Measurements from ENCODE around the gene SCP2.

The SCP2 gene

DNA sequence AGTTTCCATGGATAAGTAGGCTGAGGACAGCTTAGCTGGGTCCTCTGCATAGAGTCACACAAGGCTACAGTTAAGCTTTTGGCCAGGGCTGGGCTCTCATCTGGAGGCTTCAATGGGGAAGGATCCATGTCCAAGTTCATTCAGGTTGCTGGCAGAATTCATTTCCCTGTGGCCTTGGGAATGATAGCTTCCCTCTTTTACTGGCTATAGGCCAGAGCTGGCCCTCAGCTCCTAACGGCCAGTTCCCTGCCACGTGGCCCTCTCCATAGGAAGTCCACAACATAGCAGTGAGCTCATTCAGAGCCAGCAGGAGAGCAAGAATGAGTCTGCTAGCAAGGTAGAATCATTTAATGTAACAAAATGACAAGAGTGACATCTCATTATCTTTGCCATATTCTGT is 119.9 kb downstream of the SCP2 start:
- DNase-seq, result no peak

DNA sequence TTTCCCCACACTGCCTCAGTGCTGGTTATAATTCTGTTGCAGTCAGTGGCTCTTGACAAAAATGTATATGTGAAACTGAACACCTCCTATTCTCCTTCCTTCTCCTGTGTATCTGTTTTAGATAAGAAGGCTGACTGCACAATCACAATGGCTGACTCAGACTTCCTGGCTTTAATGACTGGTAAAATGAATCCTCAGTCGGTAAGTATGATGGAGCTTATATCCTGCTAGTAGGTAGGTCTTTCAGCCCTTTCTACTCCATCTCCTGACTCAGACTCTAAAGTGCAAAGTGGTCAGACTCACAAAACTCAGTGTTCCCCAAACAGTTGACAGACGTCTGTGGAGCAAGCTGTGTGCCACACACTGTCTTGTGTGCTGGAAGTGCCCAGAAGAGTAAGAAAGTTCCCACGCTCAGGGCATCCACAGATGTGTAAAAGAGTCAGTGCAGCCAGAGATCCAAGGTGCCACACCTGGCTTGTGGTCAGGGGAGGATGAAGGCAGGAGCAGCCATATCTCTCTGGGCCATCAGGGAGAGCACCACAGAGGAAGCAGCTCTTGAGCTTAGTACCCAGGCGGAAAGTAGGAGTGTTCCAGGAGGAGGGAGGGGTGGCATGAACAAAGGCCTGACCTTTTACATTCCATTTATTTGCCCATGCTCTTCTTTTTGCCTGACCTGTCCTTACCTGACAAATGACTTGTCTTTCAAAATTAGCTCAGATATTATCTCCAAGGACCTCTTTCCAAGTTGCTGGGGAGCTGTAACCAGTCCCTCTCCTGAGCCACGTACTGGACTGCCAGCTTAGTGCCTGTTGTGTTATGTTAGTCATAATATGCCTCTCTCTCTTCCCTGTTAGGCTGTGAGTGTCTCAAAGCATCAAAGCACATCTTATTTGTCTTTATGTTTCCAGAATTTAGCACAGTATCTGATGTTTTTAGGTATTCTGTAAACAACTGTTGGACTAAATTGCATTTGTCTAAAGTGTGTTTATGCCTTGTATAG is 121.0 kb downstream of the SCP2 start:
- no peak for DNase-seq

GRCh38 chr1:53048960-53049573 is 122.0 kb downstream of the SCP2 start:
- no peak for DNase-seq

- DNase-seq, result no peak
These were observed 122.5 kb downstream of the SCP2 start for GRCh38 chr1:53049574-53049967.

DNA sequence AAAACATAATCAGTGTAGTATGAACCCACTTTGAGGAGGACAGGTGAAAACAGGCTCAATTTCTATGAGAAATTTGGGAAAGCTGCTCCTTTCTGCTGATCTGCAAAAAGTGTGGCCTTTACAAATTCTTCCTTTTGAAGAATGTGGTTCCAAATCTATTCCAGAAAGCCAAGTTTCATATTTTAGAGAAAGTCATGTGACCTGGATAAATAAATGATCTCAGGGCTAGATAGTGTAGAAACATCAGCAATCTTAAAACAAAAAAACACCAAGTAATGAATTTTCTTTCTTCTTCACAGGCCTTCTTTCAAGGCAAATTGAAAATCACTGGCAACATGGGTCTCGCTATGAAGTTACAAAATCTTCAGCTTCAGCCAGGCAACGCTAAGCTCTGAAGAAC is 123.2 kb downstream of the SCP2 start:
- no peak for DNase-seq

GRCh38 chr1:53051676-53052075 is 124.6 kb downstream of the SCP2 start:
- DNase-seq, result no peak

DNA sequence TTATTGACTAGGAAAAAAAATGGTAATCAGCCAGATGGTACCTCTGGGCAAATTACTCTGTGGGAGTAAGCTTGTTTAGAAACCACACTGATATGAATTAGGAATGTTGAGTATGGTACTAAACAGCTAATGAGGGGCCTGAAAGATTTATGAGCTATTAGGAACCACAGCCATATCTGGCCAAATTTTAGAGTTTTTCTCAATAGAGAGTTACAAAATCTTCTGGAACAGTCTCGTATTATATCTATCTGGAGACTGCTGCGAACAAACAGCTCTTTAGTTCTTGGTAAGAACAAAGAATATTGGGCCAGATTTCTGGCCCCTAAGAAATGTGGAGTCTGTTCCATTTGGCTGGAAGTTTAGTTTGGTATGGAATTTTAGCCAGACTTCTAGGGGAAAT is 130.1 kb downstream of the SCP2 start:
- no peak for DNase-seq

DNA sequence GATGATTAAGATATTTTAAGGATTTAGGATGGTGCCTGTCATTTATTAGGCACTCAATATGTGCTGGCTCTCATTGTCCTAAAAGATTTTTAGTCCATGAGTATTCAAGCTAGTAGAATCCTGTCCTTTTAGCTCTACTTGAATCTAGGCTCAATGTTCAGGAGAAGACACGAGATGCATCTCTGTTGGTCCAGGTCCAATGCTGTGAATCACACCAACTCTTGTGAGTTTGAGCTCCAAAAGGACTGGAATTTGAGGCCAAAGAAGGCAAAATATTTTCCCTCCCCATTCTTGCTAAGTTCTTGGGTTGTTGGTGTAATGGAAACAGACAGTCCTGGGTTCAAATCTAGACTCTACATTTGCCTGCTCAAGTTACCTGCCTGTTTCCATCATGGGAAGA is 133.5 kb downstream of the SCP2 start:
- no peak for DNase-seq

DNA sequence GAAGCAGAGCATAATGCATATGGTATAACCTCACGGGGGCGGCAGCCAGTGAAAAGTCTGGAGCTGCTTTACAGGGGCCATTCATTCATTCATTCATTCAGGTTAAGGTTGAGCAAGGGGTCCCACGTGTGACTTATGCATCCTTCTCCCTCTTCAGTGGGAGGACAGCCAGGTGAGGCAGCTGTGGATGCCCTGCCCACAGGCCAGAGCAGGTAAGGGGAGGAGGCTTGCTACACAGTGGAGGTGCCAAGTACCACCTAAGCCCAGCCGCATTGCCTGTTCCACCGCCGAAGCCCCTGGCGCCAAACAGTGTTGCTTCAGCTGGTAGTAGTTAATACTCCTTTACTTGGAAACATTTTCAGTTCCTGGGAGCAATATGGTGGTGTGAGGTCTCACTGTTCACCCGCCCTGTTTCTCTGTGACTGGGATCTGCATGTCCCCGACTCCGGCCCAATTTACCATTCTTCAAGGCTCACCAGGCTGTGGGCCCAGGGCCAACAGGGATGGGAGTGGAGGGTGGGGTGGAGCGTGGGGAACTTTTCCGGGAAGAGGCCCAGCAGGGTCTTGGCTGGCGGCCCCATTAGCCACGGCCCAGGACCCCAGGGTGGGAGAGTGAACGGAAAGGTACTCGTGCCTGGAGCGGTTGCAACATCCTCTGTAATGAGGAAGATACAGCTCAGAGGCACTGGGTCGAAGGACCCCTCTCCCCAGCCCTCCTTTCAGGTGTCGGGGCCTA is 134.2 kb downstream of the SCP2 start:
- no peak for DNase-seq

GRCh38 chr1:53061859-53062707 is 135.0 kb downstream of the SCP2 start, which contains the start of gene PODN:
TSS of gene PODN (plus strand) at chr1:53062213. CDS start at chr1:53069856, 7,643 bp downstream.
- no peak for DNase-seq

DNA sequence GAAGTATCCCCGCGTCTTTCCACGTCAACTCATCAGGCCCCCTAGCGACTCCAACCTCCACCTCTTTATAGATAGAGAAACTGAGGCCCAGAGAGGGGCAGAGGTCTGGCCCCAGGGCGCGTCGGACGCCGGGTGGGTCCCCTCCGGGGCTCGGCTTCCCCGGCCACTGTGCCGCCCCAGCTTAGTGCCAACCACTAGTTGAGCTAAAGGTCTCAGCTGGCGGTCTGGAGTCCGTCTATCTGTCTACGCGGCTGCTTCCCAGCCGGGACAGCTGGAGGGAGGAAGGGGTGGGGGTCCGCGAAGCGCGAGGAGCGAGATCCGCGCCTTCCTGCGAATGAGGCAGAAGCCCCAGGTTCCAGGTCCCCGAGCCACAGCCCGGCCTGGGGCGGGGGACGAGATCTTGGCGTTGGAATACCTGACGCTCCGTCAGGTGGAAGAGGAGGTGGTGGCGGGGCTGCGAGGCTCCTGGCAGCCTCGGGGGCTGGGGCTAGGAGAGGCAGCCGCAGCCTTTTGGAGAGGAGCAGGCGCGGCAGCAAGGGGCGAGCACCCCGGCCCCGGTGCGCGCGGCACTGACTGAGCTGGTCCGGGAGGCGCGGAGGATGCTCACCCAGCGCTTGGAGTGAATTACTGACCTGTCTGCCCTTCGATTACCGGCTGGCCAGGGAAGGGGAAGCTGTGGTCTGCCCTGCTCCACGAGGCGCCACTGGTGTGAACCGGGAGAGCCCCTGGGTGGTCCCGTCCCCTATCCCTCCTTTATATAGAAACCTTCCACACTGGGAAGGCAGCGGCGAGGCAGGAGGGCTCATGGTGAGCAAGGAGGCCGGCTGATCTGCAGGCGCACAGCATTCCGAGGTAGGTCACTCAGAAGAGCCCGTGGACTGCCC is 135.9 kb downstream of the SCP2 start:
- DNase-seq, result no peak

- no peak for DNase-seq
These were observed 136.9 kb downstream of the SCP2 start for GRCh38 chr1:53063744-53064515.

DNA sequence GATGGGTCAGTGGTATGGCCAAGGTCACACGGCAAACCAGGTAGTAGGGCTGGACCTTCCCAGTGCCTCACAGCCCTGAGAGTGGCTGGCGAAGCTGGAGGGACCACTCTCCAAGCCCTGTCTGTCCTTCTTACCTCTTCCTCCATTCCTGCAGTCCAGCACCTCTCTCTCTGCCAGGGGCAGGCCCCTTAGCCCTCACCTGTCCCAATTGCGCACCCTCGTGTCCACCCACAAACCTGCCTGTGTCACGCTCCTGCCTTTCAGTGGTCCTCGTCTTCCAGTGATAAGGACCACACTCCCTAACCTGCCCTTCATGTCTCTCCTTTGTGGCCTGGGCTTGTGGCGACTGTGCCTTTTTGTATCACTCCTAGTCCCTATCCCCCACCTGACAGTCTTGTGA is 138.3 kb downstream of the SCP2 start:
- DNase-seq, result no peak

- DNase-seq, result no peak
These were observed 139.4 kb downstream of the SCP2 start for GRCh38 chr1:53066488-53066887.

- no peak for DNase-seq
These were observed 140.0 kb downstream of the SCP2 start for GRCh38 chr1:53066891-53067738.

DNA sequence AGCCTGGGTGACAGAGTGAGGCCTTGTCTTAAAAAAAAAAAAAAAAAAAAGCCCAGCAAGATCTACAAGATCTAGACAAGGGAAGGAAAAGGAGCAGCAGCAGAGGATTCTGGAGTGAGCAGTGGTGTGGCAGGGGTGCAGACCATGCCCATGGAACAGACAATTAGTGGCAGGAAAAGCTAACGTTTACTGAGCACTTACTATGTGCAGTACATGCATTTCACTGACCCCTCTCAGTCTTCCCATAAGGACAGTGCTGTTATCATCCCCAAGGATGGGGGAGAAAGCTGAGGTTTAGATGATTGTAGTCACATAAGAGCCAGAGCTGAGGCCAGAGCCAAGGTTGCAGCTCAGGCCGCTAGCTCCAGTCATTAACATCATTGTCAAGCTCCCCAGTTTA is 140.8 kb downstream of the SCP2 start:
- DNase-seq, result no peak

GRCh38 chr1:53068314-53069099 is 141.4 kb downstream of the SCP2 start:
- no peak for DNase-seq

DNA sequence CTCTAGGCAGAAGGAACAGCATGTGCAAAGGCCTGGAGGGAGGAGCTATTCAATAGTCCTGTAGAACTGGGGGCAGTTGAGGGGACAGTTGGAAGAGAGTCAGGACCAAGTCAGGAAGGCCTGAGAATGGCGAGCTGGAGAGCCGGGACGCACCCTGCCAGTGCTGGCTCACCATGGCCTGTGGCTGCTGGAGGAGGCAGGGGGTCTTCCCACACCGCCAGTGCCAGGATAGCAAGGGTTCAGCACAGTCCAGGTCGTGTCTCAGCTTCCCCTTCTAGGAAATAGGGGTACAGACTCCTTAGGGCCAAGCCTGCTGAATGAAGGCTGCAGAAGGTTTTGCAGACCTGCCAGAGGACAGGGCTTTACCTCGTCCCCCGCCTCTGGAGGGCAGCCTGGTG is 142.2 kb downstream of the SCP2 start:
- DNase-seq, result no peak
